Upper lobe of right lung (tissue), 1 donor: ENCODE data around the gene IL17B. TPM values are rescaled to one million over a fixed set of nuclear protein-coding genes. Genes with fewer than 3 reads are reported as not detected.

Source experiments
- ATAC-seq: fragments of 200-7000 bp; cut with Tn5 transposase; one replicate; pipeline ENCODE4 v1.9.1; 2020; ENCODE audit warnings: mild to moderate bottlenecking, moderate library complexity
- DNase-seq: peaks from one replicate; pipeline ENCODE4 v3.0.0-alpha.2; 2020
- H3K27ac ChIP-seq: fragments of 200-600 bp; one replicate; pipeline ENCODE4 v1.8.0; 2022
- H3K27me3 ChIP-seq: fragments of 200-600 bp; one replicate; pipeline ENCODE4 v1.8.0; 2022; ENCODE audit warnings: mild to moderate bottlenecking
- H3K36me3 ChIP-seq: fragments of 200-600 bp; one replicate; pipeline ENCODE4 v1.8.0; 2022
- H3K4me1 ChIP-seq: fragments of 200-600 bp; one replicate; pipeline ENCODE4 v1.8.0; 2022
- H3K4me3 ChIP-seq: fragments of 200-600 bp; one replicate; pipeline ENCODE4 v1.8.0; 2022; ENCODE audit warnings: mild to moderate bottlenecking
- H3K9me3 ChIP-seq: fragments of 200-600 bp; one replicate; pipeline ENCODE4 v1.8.0; 2022
- intact Hi-C: fragments of 100-400 bp; cut with DNase I; formaldehyde crosslinking; loops from one replicate; pipeline ENCODE4 v1.11.0; 2022
- total RNA-seq: library from RNA; stranded (reverse); fragmentation: NEBNext Ultra II Directional; extraction: Animal tissue kit (Norgen Biotek cat#: 25700); gene quantifications from one replicate; pipeline ENCODE4 v1.2.1, GENCODE V29; 2021
- TF ChIP-seq, protein P1 (sequence below): fragments of 200-600 bp; IDR thresholded peaks from one replicate; pipeline ENCODE4 v1.8.0; 2022; ENCODE audit warnings: antibody characterized with exemption
- donor health status: DM: no; HTN: yes; CAD: no; lungs with severe emphysema.

IL17B gene
- total RNA-seq, 1 donor from 2014 or later = not detected

DNA sequence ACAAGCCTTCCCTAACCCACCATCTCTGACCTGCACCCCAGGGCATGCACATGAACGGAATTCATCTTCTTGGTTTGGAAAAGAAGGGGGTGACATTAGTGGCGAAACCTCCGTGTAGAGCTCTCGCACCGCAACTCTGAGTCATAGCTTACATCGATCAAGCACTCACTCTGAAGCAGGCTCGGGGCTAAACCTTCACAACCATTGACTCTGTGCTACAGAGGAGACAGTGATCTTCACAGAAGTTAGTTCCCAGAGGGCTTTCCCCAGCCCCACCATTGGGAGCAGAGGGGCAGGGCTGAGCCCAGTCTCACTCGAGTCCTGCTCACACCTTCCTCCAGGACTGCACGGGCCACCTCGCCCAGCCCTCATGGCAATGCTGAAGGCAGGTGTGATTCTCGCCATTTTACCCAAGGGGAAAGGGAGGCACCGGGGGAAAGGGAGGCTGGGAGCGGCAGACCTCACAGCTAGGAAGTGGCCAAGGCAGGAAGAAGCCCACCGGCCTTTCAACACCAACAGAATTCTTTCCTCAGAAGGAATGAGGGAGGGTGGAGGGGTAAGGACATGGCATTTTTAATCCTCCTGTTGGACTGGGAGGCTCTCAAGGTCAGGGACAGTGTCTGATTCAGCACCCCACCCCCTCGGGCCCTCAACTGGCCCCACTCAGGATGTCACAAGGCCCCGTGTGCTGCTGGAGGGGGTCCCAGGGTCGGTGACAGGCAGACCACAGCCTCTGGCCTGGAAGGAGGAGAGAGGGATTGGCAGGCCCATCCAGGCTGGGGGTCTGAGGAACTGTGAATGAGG, 25.9 kb upstream of the IL17B start:
- peak overlapping the region; percentile 72 for H3K27ac ChIP-seq

DNA sequence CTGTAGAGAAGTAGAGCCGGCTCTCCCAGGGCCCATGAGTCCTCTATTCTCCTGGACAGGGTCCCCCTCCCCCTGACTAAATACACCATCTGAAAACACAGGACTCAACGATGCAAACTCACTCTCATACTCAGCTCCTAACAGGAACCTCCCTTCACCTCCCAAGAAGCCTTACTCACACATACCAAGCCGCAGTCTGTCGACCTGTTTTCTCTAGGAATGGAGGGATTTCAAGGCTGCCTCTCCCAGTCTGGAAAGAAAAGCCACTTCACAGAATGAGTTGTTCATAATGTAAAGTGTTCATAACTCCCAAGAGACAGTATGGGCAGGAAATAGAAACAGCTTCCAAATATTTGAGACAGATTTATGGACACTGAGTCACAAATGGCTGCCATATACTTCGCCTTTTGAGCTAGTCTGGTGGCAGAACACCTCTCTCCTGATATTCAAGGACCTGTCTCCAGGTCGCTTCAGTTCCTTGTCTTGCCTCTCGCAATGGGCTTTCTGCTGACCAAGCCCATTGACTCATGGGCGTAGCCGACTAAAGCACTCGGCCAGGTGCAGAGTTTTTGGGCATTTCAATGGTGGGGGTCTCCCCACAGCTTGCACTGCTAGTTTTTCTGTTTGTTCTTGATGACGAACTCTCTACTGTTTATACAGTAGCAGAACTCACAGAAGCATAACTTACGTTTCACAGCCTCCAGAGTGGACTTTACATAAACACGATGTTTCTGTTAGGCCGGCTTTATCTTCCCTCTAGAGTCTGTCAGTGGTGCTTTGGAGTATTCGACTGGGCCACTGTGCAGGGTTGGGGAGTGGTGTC, 25.0 kb upstream of the IL17B start:
- Histone ChIP-seq H3K4me3 (no peak overlapping the region), H3K4me1 (peaks cover 4% of the 10 kb centered on the region), H3K36me3 (no peaks in the 10 kb centered on the region), H3K9me3 (no peaks in the 10 kb centered on the region), H3K27ac (no peak overlapping the region), H3K27me3 (no peaks in the 10 kb centered on the region)
- TF ChIP-seq, protein P1, sequence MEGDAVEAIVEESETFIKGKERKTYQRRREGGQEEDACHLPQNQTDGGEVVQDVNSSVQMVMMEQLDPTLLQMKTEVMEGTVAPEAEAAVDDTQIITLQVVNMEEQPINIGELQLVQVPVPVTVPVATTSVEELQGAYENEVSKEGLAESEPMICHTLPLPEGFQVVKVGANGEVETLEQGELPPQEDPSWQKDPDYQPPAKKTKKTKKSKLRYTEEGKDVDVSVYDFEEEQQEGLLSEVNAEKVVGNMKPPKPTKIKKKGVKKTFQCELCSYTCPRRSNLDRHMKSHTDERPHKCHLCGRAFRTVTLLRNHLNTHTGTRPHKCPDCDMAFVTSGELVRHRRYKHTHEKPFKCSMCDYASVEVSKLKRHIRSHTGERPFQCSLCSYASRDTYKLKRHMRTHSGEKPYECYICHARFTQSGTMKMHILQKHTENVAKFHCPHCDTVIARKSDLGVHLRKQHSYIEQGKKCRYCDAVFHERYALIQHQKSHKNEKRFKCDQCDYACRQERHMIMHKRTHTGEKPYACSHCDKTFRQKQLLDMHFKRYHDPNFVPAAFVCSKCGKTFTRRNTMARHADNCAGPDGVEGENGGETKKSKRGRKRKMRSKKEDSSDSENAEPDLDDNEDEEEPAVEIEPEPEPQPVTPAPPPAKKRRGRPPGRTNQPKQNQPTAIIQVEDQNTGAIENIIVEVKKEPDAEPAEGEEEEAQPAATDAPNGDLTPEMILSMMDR = no peak
- intact Hi-C loops = no loop called here
- DNase-seq (no peak), ATAC-seq (no peak)

More for the DNA sequence above, 25.9 kb upstream of the IL17B start:
- Histone ChIP-seq H3K9me3 (no peaks in the 10 kb centered on the region), H3K36me3 (no peaks in the 10 kb centered on the region), H3K4me1 (peaks cover 4% of the 10 kb centered on the region), H3K27me3 (no peaks in the 10 kb centered on the region), H3K4me3 (no peak overlapping the region)
- intact Hi-C loops = no loop called here
- ATAC-seq = no peak
- DNase-seq = no peak
- TF ChIP-seq, protein P1 = no peak

DNA sequence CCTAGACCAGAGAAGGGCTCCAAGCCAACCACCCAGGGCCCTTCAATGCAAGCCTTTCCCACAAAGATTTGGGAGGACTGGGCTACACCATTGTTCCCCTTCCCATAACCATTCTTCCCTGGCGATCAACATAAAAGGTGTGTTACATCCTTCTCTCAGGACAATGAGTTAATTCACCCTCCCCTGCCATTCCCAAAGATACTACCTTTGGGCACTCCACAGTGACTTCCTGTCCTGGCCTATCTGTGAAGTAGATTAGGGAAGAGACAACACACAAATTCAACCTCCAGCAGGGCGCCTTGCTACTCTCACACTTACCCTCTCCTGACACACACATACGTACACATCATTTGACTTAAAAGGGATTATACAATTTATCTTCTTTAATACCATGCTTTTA, 23.2 kb upstream of the IL17B start:
- Histone ChIP-seq H3K4me1 (peaks cover 4% of the 10 kb centered on the region), H3K36me3 (no peaks in the 10 kb centered on the region), H3K4me3 (no peak overlapping the region), H3K9me3 (no peaks in the 10 kb centered on the region), H3K27ac (no peak overlapping the region), H3K27me3 (no peaks in the 10 kb centered on the region)
- intact Hi-C loops = no loop called here
- ATAC-seq = no peak
- TF ChIP-seq, protein P1 = no peak
- DNase-seq = no peak

DNA sequence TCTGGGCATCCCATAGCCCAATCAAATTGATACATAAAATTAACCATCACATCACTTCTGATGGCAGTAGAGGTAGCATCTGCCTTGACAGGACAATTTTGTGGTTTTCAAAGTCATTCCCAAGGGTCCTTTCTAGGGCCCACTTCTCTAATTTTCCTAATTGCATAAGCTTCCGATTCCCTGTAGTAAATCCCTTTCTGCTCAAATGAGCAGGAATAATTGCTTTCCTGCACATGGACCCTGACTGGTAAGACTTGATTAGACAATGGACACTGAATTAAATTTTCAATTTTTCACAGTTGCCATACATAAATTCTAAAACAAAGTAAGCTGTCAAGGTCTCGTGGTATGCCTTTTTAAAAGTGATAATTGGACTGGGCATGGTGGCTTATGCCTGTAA, 22.0 kb upstream of the IL17B start:
- H3K27me3 ChIP-seq = no peaks in the 10 kb centered on the region
- DNase-seq (no peak), ATAC-seq (no peak)
- peaks cover 3% of the 10 kb centered on the region for H3K4me1 ChIP-seq
- H3K9me3 ChIP-seq = no peaks in the 10 kb centered on the region
- H3K4me3 ChIP-seq = no peak overlapping the region
- intact Hi-C loops = no loop called here
- TF ChIP-seq, protein P1 = no peak
- H3K27ac ChIP-seq = no peak overlapping the region
- no peaks in the 10 kb centered on the region for H3K36me3 ChIP-seq

DNA sequence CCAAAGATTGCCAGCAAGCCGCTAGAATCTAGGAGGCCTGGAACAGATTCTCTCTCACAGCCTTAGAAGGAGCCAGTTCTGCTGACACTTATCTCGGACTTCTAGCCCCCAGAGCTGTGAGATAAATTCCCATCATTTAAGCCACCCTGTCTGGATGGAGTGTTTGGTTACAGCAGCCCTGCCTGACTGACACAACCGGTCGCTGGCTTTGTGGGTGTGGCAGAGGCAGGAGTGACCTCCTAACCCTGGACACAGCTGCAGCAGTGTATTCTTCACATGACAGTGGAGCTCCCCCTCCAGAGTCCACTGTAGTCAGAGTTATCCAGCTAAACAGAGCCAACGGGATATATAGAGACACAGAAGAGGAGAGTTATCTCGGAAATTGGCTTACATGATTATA, 21.2 kb upstream of the IL17B start:
- H3K36me3 ChIP-seq = no peaks in the 10 kb centered on the region
- TF ChIP-seq, protein P1 = no peak
- H3K27ac ChIP-seq = no peak overlapping the region
- H3K9me3 ChIP-seq = no peaks in the 10 kb centered on the region
- no peak overlapping the region for H3K4me3 ChIP-seq
- H3K4me1 ChIP-seq = no peaks in the 10 kb centered on the region
- ATAC-seq (peak; percentile 46), DNase-seq (no peak)
- intact Hi-C loops = no loop called here
- no peaks in the 10 kb centered on the region for H3K27me3 ChIP-seq
